ENCODE measurements around the gene GFOD2. TPM values are rescaled to one million over a fixed set of nuclear protein-coding genes. Genes with fewer than 3 reads are reported as not detected.

Gene GFOD2
- total RNA-seq, result 10 to 100 TPM in 2 of 10 donors, 1 to 10 TPM in 8; 6.0 to 10.7 (median 8.2) TPM
- polyA plus RNA-seq, result 10 to 100 TPM in 1 of 2 donors, 1 to 10 TPM in 1; 8.2 to 10.9 TPM
- long read RNA-seq, donor 1, transcript GFOD2-201 (3 exons, 2,126 nt), result major isoform, 9 of 13 reads
- long read RNA-seq, donor 1, partial matches to known transcripts, result 0 of 13 reads
- long read RNA-seq, donor 1, other reads (novel, unspliced or antisense), result 2 of 13 reads
- long read RNA-seq, donor 2, full-length matches to known transcripts, result 9 of 11 reads
- long read RNA-seq, donor 2, partial matches to known transcripts, result 0 of 11 reads
- long read RNA-seq, donor 2, other reads (novel, unspliced or antisense), result 2 of 11 reads
- long read RNA-seq, donor 3, partial matches to known transcripts, result 1 of 8 reads
- long read RNA-seq, donor 3, other reads (novel, unspliced or antisense), result 5 of 8 reads

GRCh38 chr16:67719048-67719777 is at the start of gene GFOD2:
Gene GFOD2, minus strand, starts transcription at chr16:67719316. Its CDS starts 33,601 bp downstream, at chr16:67685715.
- peak within 1 kb of the TSS; percentile 81 to 100 (median 93) for H3K4me3 ChIP-seq
- peak within 1 kb of the TSS; percentile 76 to 97 (median 92) for H3K27ac ChIP-seq
- no peaks in the 10 kb centered on the region for H3K27me3 ChIP-seq
- peak in 1 of 9 donors; percentile 14 for TF ChIP-seq CTCF (IDR thresholded peaks at IDR 0.05)
- intact Hi-C loops (cut with DNase I), result loop anchor here in 4 of 10 donors (1.0 to 5.0 kb wide), 6 partner anchors 37 to 88 kb away; partner anchors contain the start of genes RANBP10 (in 2 of the 4) and TSNAXIP1 (in 2 of the 4)
- H3K4me1 ChIP-seq, result peaks cover 0 to 34% (median 24%) of the 10 kb centered on the region in 9 donors
- peak; percentile 99 to 100 (median 99) for ATAC-seq
- DNase-seq, result peak; percentile 98 to 99
- peaks cover 0 to 18% (median 4%) of the 10 kb centered on the region in 9 donors for H3K36me3 ChIP-seq
- 0 to 1% methylated on average over 59 of the region's 59 CpGs for WGBS, 2 donors
- no peaks in the 10 kb centered on the region for H3K9me3 ChIP-seq

- Histone ChIP-seq H3K27me3 (no peaks in the 10 kb centered on the region), H3K4me1 (peaks cover 0 to 15% (median 6%) of the 10 kb centered on the region in 9 donors), H3K4me3 (no peak overlapping the region), H3K36me3 (peaks cover 0 to 65% (median 13%) of the 10 kb centered on the region in 9 donors), H3K27ac (no peak overlapping the region), H3K9me3 (no peaks in the 10 kb centered on the region)
- intact Hi-C loops (cut with DNase I), result no loop called here
- no peak for TF ChIP-seq CTCF (IDR thresholded peaks at IDR 0.05)
- 87 to 95% methylated on average over 7 of the region's 7 CpGs for WGBS, 2 donors
- ATAC-seq (no peak), DNase-seq (no peak)
Measured at GRCh38 chr16:67767953-67768352, 48.8 kb upstream of the GFOD2 start.

GRCh38 chr16:67766291-67766690 is 47.2 kb upstream of the GFOD2 start:
- peaks cover 0 to 62% (median 13%) of the 10 kb centered on the region in 9 donors for H3K36me3 ChIP-seq
- peaks cover 0 to 6% (median 0%) of the 10 kb centered on the region in 9 donors for H3K4me1 ChIP-seq
- H3K4me3 ChIP-seq, result no peak overlapping the region
- TF ChIP-seq CTCF (IDR thresholded peaks at IDR 0.05), result no peak
- H3K27me3 ChIP-seq, result no peaks in the 10 kb centered on the region
- H3K9me3 ChIP-seq, result no peaks in the 10 kb centered on the region
- 93% methylated on average over 4 of the region's 4 CpGs for WGBS, 2 donors
- DNase-seq (no peak), ATAC-seq (no peak)
- intact Hi-C loops (cut with DNase I), result no loop called here
- no peak overlapping the region for H3K27ac ChIP-seq

GRCh38 chr16:67764158-67764667 is 45.1 kb upstream of the GFOD2 start:
- no peak for TF ChIP-seq CTCF (IDR thresholded peaks at IDR 0.05)
- no peaks in the 10 kb centered on the region for H3K9me3 ChIP-seq
- peaks cover 0 to 47% (median 0%) of the 10 kb centered on the region in 9 donors for H3K36me3 ChIP-seq
- DNase-seq (no peak), ATAC-seq (no peak)
- no peak overlapping the region for H3K27ac ChIP-seq
- intact Hi-C loops (cut with DNase I), result no loop called here
- peaks cover 0 to 17% (median 5%) of the 10 kb centered on the region in 9 donors for H3K4me1 ChIP-seq
- no peaks in the 10 kb centered on the region for H3K27me3 ChIP-seq
- no peak overlapping the region for H3K4me3 ChIP-seq
- WGBS, 2 donors, result 90 to 93% methylated on average over 7 of the region's 7 CpGs

Data from heart right ventricle (tissue), 16 donors.